ENCODE measurements around the gene SYTL3. TPM values are rescaled to one million over a fixed set of nuclear protein-coding genes. Genes with fewer than 3 reads are reported as not detected.
A peak's percentile ranks its signal among the peaks of the same experiment; 100 is the strongest.

The SYTL3 gene
- total and polyA plus RNA-seq, 10 of the 15 experiments (the other 5 are each of a cell fraction or from before 2014, with no cell fraction given), result 3.3 to 12.1 (median 6.9) TPM

- TF ChIP-seq CTCF (IDR thresholded peaks at IDR 0.05 in 2 of 3, conservative IDR thresholded peaks at IDR 0.05 in 1 of 3; ENCODE audit: control insufficient read depth in 2 of 3, extremely low read depth in 1 of 3, insufficient read depth in 1 of 3, low read depth in 3 of 3, low read length in 3 of 3), result peak in 2 of 3 experiments; percentile 29 to 61; a peak in 4 of 6 replicates
- 0 out of 2 replicates have a peak, but pooled peaks have one; percentile 16 for TF ChIP-seq RUNX3 (IDR thresholded peaks at IDR 0.05; ENCODE audit: low read length)
- TF ChIP-seq GATAD2B (conservative IDR thresholded peaks at IDR 0.05; ENCODE audit: low read depth), result no peak
- no peak for TF ChIP-seq NR2F1 (conservative IDR thresholded peaks at IDR 0.05)
- TF ChIP-seq RAD21 (IDR thresholded peaks at IDR 0.05; ENCODE audit: insufficient read depth, low read depth, low read length), result peak; percentile 57
- no peak overlapping the region for H3K4me3 ChIP-seq
- no TSS peak for BruUV-seq (replicated peaks)
- ChIA-PET RAD21 (ENCODE audit: unreplicated experiment) (interaction anchor here (0.8 to 1.9 kb wide), 6 partner anchors 11 to 193 kb away, joined by 3 to 6 read pairs (median 4); no protein-coding TSS in a partner anchor), POLR2A (interaction anchor here (0.6 kb wide), 1 partner anchor 77 kb away, joined by 3 read pairs; no protein-coding TSS in a partner anchor), CTCF (interaction anchor here (0.7 to 4.0 kb wide), 13 partner anchors 11 to 1256 kb away, joined by 3 to 19 read pairs (median 4); no protein-coding TSS in a partner anchor), SMC1A (ENCODE audit: uncharacterized antibody, unreplicated experiment) (interaction anchor here (0.7 to 5.6 kb wide), 5 partner anchors 74 to 192 kb away, joined by 3 to 25 read pairs (median 3); no protein-coding TSS in a partner anchor)
- no peaks in the 10 kb centered on the region for H3K79me2 ChIP-seq (ENCODE audit: control insufficient read depth, insufficient read depth, low read length)
- intact Hi-C loops (cut with micrococcal nuclease; ENCODE audit: unreplicated experiment), result loop anchor here (5.0 kb wide), 2 partner anchors 74 to 94 kb away; no protein-coding TSS in a partner anchor
- H3K9ac ChIP-seq (ENCODE audit: control insufficient read depth, insufficient read depth, low read length), result no peak overlapping the region
- in situ Hi-C loops (cut with MboI), result no loop called here
- WGBS (ENCODE audit: insufficient coverage, insufficient replicate concordance, low lambda C conversion rate, missing lambda C conversion rate), result 73% methylated on average over 13 of the region's 13 CpGs
- peaks cover 50% of the 10 kb centered on the region for H3K4me1 ChIP-seq (ENCODE audit: control insufficient read depth, insufficient read depth, low read length)
- H3K27ac ChIP-seq (ENCODE audit: control insufficient read depth, insufficient read depth), result 0 out of 2 replicates have a peak overlapping the region, but pooled peaks have one; percentile 79
- DNase-seq (ENCODE audit: low read depth, low spot score) (no peak), FAIRE-seq (no peak), ATAC-seq (no peak)
- H3K36me3 ChIP-seq (ENCODE audit: control insufficient read depth in 2 of 2, insufficient read depth in 2 of 2, low read length in 1 of 2), result no peaks in the 10 kb centered on the region
- H2AFZ ChIP-seq (ENCODE audit: control insufficient read depth, low read depth, low read length), result no peak overlapping the region
- no peak overlapping the region for H3K4me2 ChIP-seq (ENCODE audit: control insufficient read depth, insufficient read depth)
- H3K27me3 ChIP-seq (replicated peaks in 1 of 2; ENCODE audit: control insufficient read depth in 2 of 2, insufficient read depth in 2 of 2, low read length in 1 of 2), result no peaks in the 10 kb centered on the region
- no peaks in the 10 kb centered on the region for H4K20me1 ChIP-seq (ENCODE audit: control insufficient read depth, insufficient read depth)
- no peaks in the 10 kb centered on the region for H3K9me3 ChIP-seq (replicated peaks; ENCODE audit: control insufficient read depth, insufficient read depth, low read length)
Observed at GRCh38 chr6:158718461-158719046, 68.7 kb downstream of the SYTL3 start.

All from GM12878 (cell line).